PC-9 (cell line): ENCODE data around the gene RRBP1. TPM values are rescaled to one million over a fixed set of nuclear protein-coding genes. Genes with fewer than 3 reads are reported as not detected.

Experiments
- BruUV-seq: library from RNA; stranded (reverse); fragments of 400-500 nt; replicated peaks from 2 replicates; lab custom pipeline; 2021; lab: Mats Ljungman, UMichigan
- CTCF ChIA-PET: fragments of 300-600 bp; sonication (Branson Sonifier 250); formaldehyde crosslinking; loops from one replicate; lab custom pipeline; 2022; ENCODE audit warnings: antibody characterized with exemption; lab: Charles Lee
- POLR2A ChIA-PET: fragments of 300-600 bp; sonication (Branson Sonifier 250); formaldehyde crosslinking; loops from one replicate; lab custom pipeline; 2022; ENCODE audit warnings: antibody characterized with exemption; ENCODE audit not compliant: unreplicated experiment; lab: Charles Lee
- DNase-seq, 2 experiments: peaks; one replicate each; pipeline versions ENCODE4 v3.0.0 to v3.0.0-alpha.2; 2015 to 2022; ENCODE audit warnings: mixed read lengths in 1 of 2
- H2AFZ ChIP-seq: fragments of 200-600 bp; sonication (generic); 2 replicates; pipeline ENCODE4 v1.8.1; 2017; ENCODE audit warnings: antibody characterized with exemption
- H3F3A ChIP-seq: fragments of 200-600 bp; sonication (generic); 2 replicates; pipeline ENCODE4 v1.8.1; 2017; ENCODE audit warnings: antibody characterized with exemption, mild to moderate bottlenecking, low read depth; ENCODE audit not compliant: insufficient read depth
- H3K27ac ChIP-seq: fragments of 200-600 bp; sonication (generic); 2 replicates; pipeline ENCODE4 v1.6.1; 2016; ENCODE audit warnings: mixed run types
- H3K27me3 ChIP-seq: fragments of 200-600 bp; sonication (generic); 2 replicates; pipeline ENCODE4 v1.6.1; 2016; ENCODE audit warnings: low read depth, mixed run types; ENCODE audit not compliant: insufficient read depth
- H3K36me3 ChIP-seq: fragments of 200-600 bp; sonication (generic); 2 replicates; pipeline ENCODE4 v1.6.1; 2016; ENCODE audit warnings: low read depth, mixed run types
- H3K4me1 ChIP-seq: fragments of 200-600 bp; sonication (generic); replicated peaks from 2 replicates; pipeline ENCODE4 v1.6.1; 2016; ENCODE audit warnings: mixed run types; ENCODE audit not compliant: insufficient read depth
- H3K4me2 ChIP-seq: fragments of 200-600 bp; sonication (generic); 2 replicates; pipeline ENCODE4 v1.6.1; 2017; ENCODE audit warnings: mixed run types
- H3K4me3 ChIP-seq: fragments of 200-600 bp; sonication (generic); 2 replicates; pipeline ENCODE4 v1.6.1; 2016; ENCODE audit warnings: mixed run types
- H3K79me2 ChIP-seq: fragments of 200-600 bp; sonication (generic); 2 replicates; pipeline ENCODE4 v1.6.1; 2017; ENCODE audit warnings: low read depth, mixed run types
- H3K9me2 ChIP-seq: fragments of 200-600 bp; sonication (generic); 2 replicates; pipeline ENCODE4 v1.8.1; 2017; ENCODE audit warnings: mild to moderate bottlenecking; ENCODE audit not compliant: insufficient read depth
- H3K9me3 ChIP-seq: fragments of 200-600 bp; sonication (generic); 2 replicates; pipeline ENCODE4 v1.8.1; 2016; ENCODE audit warnings: low read depth; ENCODE audit not compliant: insufficient read depth
- H4K20me1 ChIP-seq: fragments of 200-600 bp; sonication (generic); 2 replicates; pipeline ENCODE4 v1.8.1; 2017; ENCODE audit not compliant: insufficient read depth
- EZH2 ChIP-seq: fragments of 200-600 bp; sonication (generic); IDR thresholded peaks from 2 replicates; pipeline ENCODE4 v1.8.0; 2017; ENCODE audit warnings: antibody characterized with exemption, low read depth
- intact Hi-C: fragments of 100-400 bp; cut with micrococcal nuclease; formaldehyde crosslinking; loops from one replicate; pipeline ENCODE4 v1.10.0; 2022; ENCODE audit not compliant: unreplicated experiment
- total RNA-seq: library from RNA; stranded (reverse); gene quantifications from 2 replicates; pipeline ENCODE4 v1.2.3, GENCODE V29; 2021
- TF ChIP-seq, protein P1 (sequence below): fragments of 200-600 bp; sonication (generic); conservative IDR thresholded peaks from 2 replicates; pipeline ENCODE4 v1.6.1; 2017; ENCODE audit warnings: mixed run types, antibody characterized with exemption, mild to moderate bottlenecking, moderate library complexity

Gene RRBP1
- total RNA-seq, 1 experiment from 2014 or later, result 144 TPM

GRCh38 chr20:17601957-17602356 is 80.1 kb downstream of the RRBP1 start:
- ChIA-PET CTCF (no interaction called here), POLR2A (interaction anchor here (0.6 kb wide), 1 partner anchor 651 kb away, joined by 3 read pairs; no protein-coding TSS in a partner anchor)
- Histone ChIP-seq H3K4me2 (no peak overlapping the region), H3K36me3 (peaks cover 45% of the 10 kb centered on the region), H3K27ac (no peak overlapping the region), H3K9me2 (no peaks in the 10 kb centered on the region), H3K4me3 (no peak overlapping the region), H3K4me1 (peaks cover 31% of the 10 kb centered on the region), H4K20me1 (peaks cover 42% of the 10 kb centered on the region), H3K79me2 (peaks cover 87% of the 10 kb centered on the region), H3K27me3 (no peaks in the 10 kb centered on the region), H3F3A (peaks cover 57% of the 10 kb centered on the region), H3K9me3 (no peaks in the 10 kb centered on the region), H2AFZ (no peak overlapping the region)
- no TSS peak for BruUV-seq
- no peak for DNase-seq
- TF ChIP-seq, protein P1, sequence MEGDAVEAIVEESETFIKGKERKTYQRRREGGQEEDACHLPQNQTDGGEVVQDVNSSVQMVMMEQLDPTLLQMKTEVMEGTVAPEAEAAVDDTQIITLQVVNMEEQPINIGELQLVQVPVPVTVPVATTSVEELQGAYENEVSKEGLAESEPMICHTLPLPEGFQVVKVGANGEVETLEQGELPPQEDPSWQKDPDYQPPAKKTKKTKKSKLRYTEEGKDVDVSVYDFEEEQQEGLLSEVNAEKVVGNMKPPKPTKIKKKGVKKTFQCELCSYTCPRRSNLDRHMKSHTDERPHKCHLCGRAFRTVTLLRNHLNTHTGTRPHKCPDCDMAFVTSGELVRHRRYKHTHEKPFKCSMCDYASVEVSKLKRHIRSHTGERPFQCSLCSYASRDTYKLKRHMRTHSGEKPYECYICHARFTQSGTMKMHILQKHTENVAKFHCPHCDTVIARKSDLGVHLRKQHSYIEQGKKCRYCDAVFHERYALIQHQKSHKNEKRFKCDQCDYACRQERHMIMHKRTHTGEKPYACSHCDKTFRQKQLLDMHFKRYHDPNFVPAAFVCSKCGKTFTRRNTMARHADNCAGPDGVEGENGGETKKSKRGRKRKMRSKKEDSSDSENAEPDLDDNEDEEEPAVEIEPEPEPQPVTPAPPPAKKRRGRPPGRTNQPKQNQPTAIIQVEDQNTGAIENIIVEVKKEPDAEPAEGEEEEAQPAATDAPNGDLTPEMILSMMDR, result no peak
- TF ChIP-seq EZH2, result no peak
- intact Hi-C loops, result no loop called here

DNA sequence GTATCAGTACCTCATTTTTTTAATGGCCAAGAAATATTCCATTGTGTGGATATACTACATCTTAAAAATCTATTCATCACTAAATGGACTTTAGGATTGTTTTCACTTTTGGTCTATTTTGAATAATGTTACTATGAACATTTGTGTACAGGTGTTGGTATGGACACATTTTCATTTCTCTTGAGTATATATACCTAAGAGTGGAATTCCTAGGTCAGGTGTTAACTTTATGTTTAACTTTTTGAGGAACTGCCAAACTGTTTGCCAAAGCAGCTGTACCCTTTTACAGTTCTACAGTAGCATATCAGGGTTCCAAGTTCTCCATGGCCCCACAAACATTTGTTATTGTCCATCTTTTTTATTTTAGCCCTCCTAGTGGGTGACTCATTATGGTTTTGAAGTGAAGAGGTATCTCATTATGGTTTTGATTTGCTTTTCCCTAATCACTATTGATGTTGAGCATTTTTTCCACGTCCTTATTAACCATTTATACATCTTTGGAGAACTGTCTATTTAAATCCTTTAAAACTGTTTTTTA is 84.0 kb downstream of the RRBP1 start:
- intact Hi-C loops, result no loop called here
- BruUV-seq, result no TSS peak
- no peak overlapping the region for H2AFZ ChIP-seq
- DNase-seq, result no peak
- no peak overlapping the region for H3K4me2 ChIP-seq
- no peak overlapping the region for H3K4me3 ChIP-seq
- H3K27ac ChIP-seq, result no peak overlapping the region
- H3K9me3 ChIP-seq, result no peaks in the 10 kb centered on the region
- H3K27me3 ChIP-seq, result no peaks in the 10 kb centered on the region
- TF ChIP-seq, protein P1, result no peak
- TF ChIP-seq EZH2, result no peak
- H4K20me1 ChIP-seq, result peaks cover 35% of the 10 kb centered on the region
- ChIA-PET POLR2A (no interaction called here), CTCF (no interaction called here)
- H3K36me3 ChIP-seq, result peaks cover 30% of the 10 kb centered on the region; the same call in 1 of the 2 replicates
- H3K9me2 ChIP-seq, result no peaks in the 10 kb centered on the region
- peaks cover 37% of the 10 kb centered on the region for H3F3A ChIP-seq
- peaks cover 98% of the 10 kb centered on the region for H3K79me2 ChIP-seq
- peaks cover 23% of the 10 kb centered on the region for H3K4me1 ChIP-seq

GRCh38 chr20:17595856-17596255 is 86.2 kb downstream of the RRBP1 start:
- Histone ChIP-seq H3K4me1 (peaks cover 30% of the 10 kb centered on the region), H3K4me3 (no peak overlapping the region), H3F3A (peaks cover 29% of the 10 kb centered on the region), H4K20me1 (peaks cover 35% of the 10 kb centered on the region), H3K27ac (no peak overlapping the region), H3K27me3 (no peaks in the 10 kb centered on the region), H3K36me3 (peaks cover 29% of the 10 kb centered on the region; the same call in 1 of the 2 replicates), H3K79me2 (peaks cover 96% of the 10 kb centered on the region), H2AFZ (no peak overlapping the region), H3K9me2 (no peaks in the 10 kb centered on the region), H3K4me2 (no peak overlapping the region), H3K9me3 (no peaks in the 10 kb centered on the region)
- no TSS peak for BruUV-seq
- TF ChIP-seq, protein P1, result no peak
- no peak for TF ChIP-seq EZH2
- ChIA-PET POLR2A (no interaction called here), CTCF (no interaction called here)
- intact Hi-C loops, result no loop called here
- DNase-seq, result no peak
